ENCODE measurements around the gene ZNF18. TPM values are rescaled to one million over a fixed set of nuclear protein-coding genes. Genes with fewer than 3 reads are reported as not detected.

ZNF18 gene
- total and polyA plus RNA-seq, 2 of the 13 experiments (the other 11 are each of a cell fraction or from before 2014, with no cell fraction given) = 2.4 to 5.4 TPM

DNA sequence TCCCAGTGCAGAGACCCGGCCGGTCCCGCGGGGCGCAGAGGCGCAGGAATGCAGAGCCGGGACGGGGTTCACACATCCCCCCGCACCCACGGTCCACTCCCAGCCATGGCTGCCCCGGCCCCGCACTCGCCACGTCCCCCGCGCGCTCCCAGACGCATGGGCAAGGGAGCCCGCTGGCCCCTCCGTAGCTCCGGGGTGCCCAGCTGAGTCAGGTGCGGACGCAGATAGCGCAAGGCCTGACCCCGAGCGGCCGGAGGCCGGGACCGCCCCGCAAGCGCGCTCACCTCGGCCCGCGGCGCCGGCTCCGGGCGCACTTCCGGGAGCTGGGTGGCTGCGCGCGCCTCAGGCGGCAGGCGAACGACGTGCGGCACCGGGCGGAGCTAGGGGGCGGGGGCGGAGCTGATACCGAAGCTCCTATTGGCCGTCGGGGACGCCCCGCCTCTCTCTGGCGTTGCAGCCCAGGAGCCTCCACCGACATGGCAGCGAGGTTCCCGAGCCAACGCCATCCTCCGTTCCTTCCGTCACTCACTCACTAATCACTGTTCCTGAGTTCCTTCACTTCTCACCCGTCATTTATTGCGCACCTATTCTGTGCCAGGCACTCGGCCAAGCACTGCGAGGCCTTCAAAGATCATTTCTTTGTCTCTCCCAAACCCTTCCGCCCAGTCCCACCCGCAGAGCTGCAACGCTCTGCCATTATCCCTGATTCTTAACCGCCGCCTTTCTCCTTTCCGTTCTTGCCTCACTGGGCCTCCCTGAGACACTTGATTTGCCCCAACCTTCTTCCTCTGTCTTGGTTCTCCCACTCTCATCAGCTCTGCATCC lies at the start of gene ZNF18 (continued):
- no peak for TF ChIP-seq ARNT (IDR thresholded peaks at IDR 0.05)
- TF ChIP-seq HOXD1 (CRISPR knock-in tag; IDR thresholded peaks at IDR 0.05) = no peak
- peak in 1 of 2 experiments; percentile 45; a peak in 1 of 4 replicates for TF ChIP-seq KLF16 (CRISPR knock-in tag; IDR thresholded peaks at IDR 0.05)
- TF ChIP-seq, protein P1, sequence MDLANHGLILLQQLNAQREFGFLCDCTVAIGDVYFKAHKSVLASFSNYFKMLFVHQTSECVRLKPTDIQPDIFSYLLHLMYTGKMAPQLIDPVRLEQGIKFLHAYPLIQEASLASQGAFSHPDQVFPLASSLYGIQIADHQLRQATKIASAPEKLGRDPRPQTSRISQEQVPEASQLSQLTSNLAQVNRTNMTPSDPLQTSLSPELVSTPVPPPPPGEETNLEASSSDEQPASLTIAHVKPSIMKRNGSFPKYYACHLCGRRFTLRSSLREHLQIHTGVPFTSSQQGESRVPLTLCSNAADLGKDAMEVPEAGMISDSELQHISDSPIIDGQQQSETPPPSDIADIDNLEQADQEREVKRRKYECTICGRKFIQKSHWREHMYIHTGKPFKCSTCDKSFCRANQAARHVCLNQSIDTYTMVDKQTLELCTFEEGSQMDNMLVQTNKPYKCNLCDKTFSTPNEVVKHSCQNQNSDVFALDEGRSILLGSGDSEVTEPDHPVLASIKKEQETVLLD (CRISPR knock-in tag; IDR thresholded peaks at IDR 0.05; ENCODE audit: low read depth) = 0 out of 2 replicates have a peak, but pooled peaks have one; percentile 54
- TF ChIP-seq ZNF788 (CRISPR knock-in tag; IDR thresholded peaks at IDR 0.05; ENCODE audit: borderline replicate concordance) = peak; percentile 76; the same call in 1 of the 2 replicates
- TF ChIP-seq KAT8 (CRISPR knock-in tag; IDR thresholded peaks at IDR 0.05) = peak; percentile 77
- TF ChIP-seq ZNF431 (CRISPR knock-in tag; IDR thresholded peaks at IDR 0.05; ENCODE audit: borderline replicate concordance, low read depth) = peak; percentile 83; the same call in 1 of the 2 replicates
- 0 out of 2 replicates have a peak, but pooled peaks have one; percentile 37 for TF ChIP-seq ZNF234 (CRISPR knock-in tag; conservative IDR thresholded peaks at IDR 0.05)
- no peak for TF ChIP-seq PLSCR1 (CRISPR knock-in tag; IDR thresholded peaks at IDR 0.05; ENCODE audit: borderline replicate concordance)
- TF ChIP-seq, protein P2, sequence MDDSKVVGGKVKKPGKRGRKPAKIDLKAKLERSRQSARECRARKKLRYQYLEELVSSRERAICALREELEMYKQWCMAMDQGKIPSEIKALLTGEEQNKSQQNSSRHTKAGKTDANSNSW (CRISPR knock-in tag; IDR thresholded peaks at IDR 0.05; ENCODE audit: borderline replicate concordance) = peak; percentile 60; the same call in 1 of the 2 replicates
- peak; percentile 31; the same call in 1 of the 2 replicates for TF ChIP-seq ZNF138 (CRISPR knock-in tag; IDR thresholded peaks at IDR 0.05; ENCODE audit: low read depth)
- TF ChIP-seq ATF1 (CRISPR knock-in tag; IDR thresholded peaks at IDR 0.05) = no peak
- TF ChIP-seq PHF20 (CRISPR knock-in tag; IDR thresholded peaks at IDR 0.05) = peak; percentile 84
- 0 out of 2 replicates have a peak, but pooled peaks have one; percentile 75 for TF ChIP-seq ZNF160 (CRISPR knock-in tag; IDR thresholded peaks at IDR 0.05)
- TF ChIP-seq ZNF512 (CRISPR knock-in tag; IDR thresholded peaks at IDR 0.05) = peak; percentile 76; the same call in 1 of the 2 replicates
- TF ChIP-seq ZNF260 (CRISPR knock-in tag; IDR thresholded peaks at IDR 0.05; ENCODE audit: borderline replicate concordance, low read depth) = no peak
- no peak for TF ChIP-seq ZNF569 (CRISPR knock-in tag; IDR thresholded peaks at IDR 0.05; ENCODE audit: borderline replicate concordance)
- peak; percentile 77; the same call in 1 of the 2 replicates for TF ChIP-seq HDAC1 (CRISPR knock-in tag; IDR thresholded peaks at IDR 0.05)
- TF ChIP-seq SP1 (IDR thresholded peaks at IDR 0.05) = no peak
- peak; percentile 71; the same call in 1 of the 2 replicates for TF ChIP-seq SP1 (CRISPR knock-in tag; IDR thresholded peaks at IDR 0.05)
- TF ChIP-seq U2AF1 (optimal IDR thresholded peaks at IDR 0.05; ENCODE audit: low read depth, low read length) = peak; percentile 41
- TF ChIP-seq, protein P3, sequence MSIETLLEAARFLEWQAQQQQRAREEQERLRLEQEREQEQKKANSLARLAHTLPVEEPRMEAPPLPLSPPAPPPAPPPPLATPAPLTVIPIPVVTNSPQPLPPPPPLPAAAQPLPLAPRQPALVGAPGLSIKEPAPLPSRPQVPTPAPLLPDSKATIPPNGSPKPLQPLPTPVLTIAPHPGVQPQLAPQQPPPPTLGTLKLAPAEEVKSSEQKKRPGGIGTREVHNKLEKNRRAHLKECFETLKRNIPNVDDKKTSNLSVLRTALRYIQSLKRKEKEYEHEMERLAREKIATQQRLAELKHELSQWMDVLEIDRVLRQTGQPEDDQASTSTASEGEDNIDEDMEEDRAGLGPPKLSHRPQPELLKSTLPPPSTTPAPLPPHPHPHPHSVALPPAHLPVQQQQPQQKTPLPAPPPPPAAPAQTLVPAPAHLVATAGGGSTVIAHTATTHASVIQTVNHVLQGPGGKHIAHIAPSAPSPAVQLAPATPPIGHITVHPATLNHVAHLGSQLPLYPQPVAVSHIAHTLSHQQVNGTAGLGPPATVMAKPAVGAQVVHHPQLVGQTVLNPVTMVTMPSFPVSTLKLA (IDR thresholded peaks at IDR 0.05) = no peak
- TF ChIP-seq DR1 (CRISPR knock-in tag; IDR thresholded peaks at IDR 0.05) = peak; percentile 39; the same call in 1 of the 2 replicates
- peak; percentile 31; the same call in 1 of the 2 replicates for TF ChIP-seq BHLHE40 (IDR thresholded peaks at IDR 0.05; ENCODE audit: low read length)
- peak; percentile 69; the same call in 1 of the 2 replicates for TF ChIP-seq KMT2A (CRISPR knock-in tag; IDR thresholded peaks at IDR 0.05)

All from HepG2 (cell line).